OCI-LY3 (cell line): ENCODE results near the gene CHGA.

Source experiments
- H2AFZ ChIP-seq: fragments of 200-600, 300-600 bp; shearing (Covaris generic); 2 replicates; pipeline ENCODE4 v1.6.0; 2014; ENCODE audit warnings: antibody characterized with exemption, low read depth, low read length
- H3K27ac ChIP-seq: fragments of 200-600, 300-600 bp; sonication (generic); 2 replicates; pipeline ENCODE4 v1.5.1; 2014; ENCODE audit warnings: mild to moderate bottlenecking, low read length, moderate library complexity, mixed read lengths
- H3K27me3 ChIP-seq: fragments of 200-600, 300-600 bp; sonication (generic); 2 replicates; pipeline ENCODE4 v1.6.1; 2014; ENCODE audit warnings: low read depth, low read length, mixed read lengths
- H3K36me3 ChIP-seq: fragments of 200-600, 300-600 bp; sonication (generic); replicated peaks from 2 replicates; pipeline ENCODE3; 2014; ENCODE audit warnings: low read depth, low read length, mixed read lengths
- H3K4me1 ChIP-seq: fragments of 300-600, 200-600 bp; sonication (generic); 2 replicates; pipeline ENCODE4 v1.6.1; 2014; ENCODE audit warnings: low read length, mixed read lengths
- H3K4me2 ChIP-seq: fragments of 200-600, 300-600 bp; sonication (generic); 2 replicates; pipeline ENCODE4 v1.6.1; 2014; ENCODE audit warnings: low read length, mixed read lengths
- H3K4me3 ChIP-seq: fragments of 300-600, 200-600 bp; sonication (generic); 2 replicates; pipeline ENCODE4 v1.5.1; 2014; ENCODE audit warnings: antibody characterized with exemption, mild to moderate bottlenecking, low read length, moderate library complexity
- H3K79me2 ChIP-seq: fragments of 300-600, 200-600 bp; shearing (Covaris generic); 2 replicates; pipeline ENCODE4 v1.6.1; 2014; ENCODE audit warnings: mild to moderate bottlenecking, low read length, mixed read lengths
- H3K9ac ChIP-seq: fragments of 300-600, 200-600 bp; shearing (Covaris generic); 2 replicates; pipeline ENCODE4 v1.6.0; 2014; ENCODE audit warnings: mild to moderate bottlenecking, low read length, moderate library complexity
- H3K9me3 ChIP-seq: fragments of 200-600, 300-600 bp; shearing (Covaris generic); 2 replicates; pipeline ENCODE4 v1.6.1; 2014; ENCODE audit warnings: low read length, mixed read lengths; ENCODE audit not compliant: insufficient read depth
- H4K20me1 ChIP-seq: fragments of 200-600, 300-600 bp; sonication (generic); 2 replicates; pipeline ENCODE4 v1.6.1; 2016; ENCODE audit warnings: low read length, mixed read lengths; ENCODE audit not compliant: insufficient read depth
- EZH2phosphoT487 ChIP-seq: fragments of 200-600 bp; shearing (Covaris generic); IDR thresholded peaks from 2 replicates; pipeline ENCODE4 v1.6.1; 2018; ENCODE audit warnings: antibody characterized with exemption, mixed run types, low read depth
- TF ChIP-seq, protein P1 (sequence below): fragments of 200-600, 300-600 bp; sonication (generic); IDR thresholded peaks from 2 replicates; pipeline ENCODE4 v1.5.1; 2014; ENCODE audit warnings: antibody characterized with exemption, low read length, low read depth

The CHGA gene

DNA sequence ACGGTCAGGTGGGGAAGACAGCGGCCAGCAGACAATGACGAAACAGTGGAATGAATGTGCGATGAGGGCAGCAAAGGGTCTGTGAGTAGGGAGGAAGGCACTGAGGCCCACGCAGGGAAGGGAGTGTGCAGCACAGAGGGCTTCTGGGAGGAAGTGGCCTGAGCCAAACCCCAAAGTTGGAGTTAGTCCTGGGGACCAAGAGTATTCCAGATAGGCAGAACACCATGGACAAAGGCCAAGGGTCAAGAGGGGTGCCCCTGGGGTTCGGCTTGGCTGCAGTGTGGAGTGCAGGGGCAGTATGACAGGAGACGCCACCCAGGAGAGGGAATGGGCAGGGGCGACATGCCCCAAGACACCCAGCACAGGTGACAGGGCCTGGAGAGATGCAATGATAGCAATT, 58.8 kb downstream of the CHGA start:
- TF ChIP-seq EZH2phosphoT487: no peak
- TF ChIP-seq, protein P1, sequence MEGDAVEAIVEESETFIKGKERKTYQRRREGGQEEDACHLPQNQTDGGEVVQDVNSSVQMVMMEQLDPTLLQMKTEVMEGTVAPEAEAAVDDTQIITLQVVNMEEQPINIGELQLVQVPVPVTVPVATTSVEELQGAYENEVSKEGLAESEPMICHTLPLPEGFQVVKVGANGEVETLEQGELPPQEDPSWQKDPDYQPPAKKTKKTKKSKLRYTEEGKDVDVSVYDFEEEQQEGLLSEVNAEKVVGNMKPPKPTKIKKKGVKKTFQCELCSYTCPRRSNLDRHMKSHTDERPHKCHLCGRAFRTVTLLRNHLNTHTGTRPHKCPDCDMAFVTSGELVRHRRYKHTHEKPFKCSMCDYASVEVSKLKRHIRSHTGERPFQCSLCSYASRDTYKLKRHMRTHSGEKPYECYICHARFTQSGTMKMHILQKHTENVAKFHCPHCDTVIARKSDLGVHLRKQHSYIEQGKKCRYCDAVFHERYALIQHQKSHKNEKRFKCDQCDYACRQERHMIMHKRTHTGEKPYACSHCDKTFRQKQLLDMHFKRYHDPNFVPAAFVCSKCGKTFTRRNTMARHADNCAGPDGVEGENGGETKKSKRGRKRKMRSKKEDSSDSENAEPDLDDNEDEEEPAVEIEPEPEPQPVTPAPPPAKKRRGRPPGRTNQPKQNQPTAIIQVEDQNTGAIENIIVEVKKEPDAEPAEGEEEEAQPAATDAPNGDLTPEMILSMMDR: no peak
- no peak overlapping the region for H3K9ac ChIP-seq
- H4K20me1 ChIP-seq: no peaks in the 10 kb centered on the region
- H3K27ac ChIP-seq: no peak overlapping the region
- no peaks in the 10 kb centered on the region; the same call in 1 of the 2 replicates for H3K4me1 ChIP-seq
- peaks cover 22% of the 10 kb centered on the region for H3K36me3 ChIP-seq
- H3K9me3 ChIP-seq: peaks cover 23% of the 10 kb centered on the region
- H2AFZ ChIP-seq: no peak overlapping the region
- no peaks in the 10 kb centered on the region for H3K27me3 ChIP-seq
- no peaks in the 10 kb centered on the region for H3K79me2 ChIP-seq
- no peak overlapping the region for H3K4me3 ChIP-seq
- H3K4me2 ChIP-seq: no peak overlapping the region

DNA sequence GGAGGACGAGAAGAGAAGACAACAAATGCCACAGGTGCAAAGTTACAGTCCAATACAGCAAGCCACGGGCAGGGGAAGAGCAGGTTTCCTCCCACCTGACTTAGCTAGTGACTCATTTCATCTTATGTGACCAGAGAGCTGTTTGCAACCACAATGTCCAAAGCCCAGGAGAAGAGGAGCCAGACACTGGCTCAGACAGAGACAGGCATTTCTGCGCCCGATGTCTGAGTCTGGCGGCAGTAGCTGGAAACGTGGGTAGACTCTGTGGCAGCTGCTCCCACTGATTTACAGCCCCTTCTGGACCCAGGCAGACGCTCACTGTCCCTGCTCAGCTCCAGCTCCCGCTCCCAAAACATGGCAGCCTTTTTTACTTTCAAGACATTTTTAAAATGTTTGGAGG, 60.0 kb downstream of the CHGA start:
- Histone ChIP-seq H3K4me2 (no peak overlapping the region), H3K79me2 (no peaks in the 10 kb centered on the region), H3K4me3 (no peak overlapping the region), H2AFZ (no peak overlapping the region), H3K9ac (no peak overlapping the region), H3K27me3 (no peaks in the 10 kb centered on the region), H3K4me1 (no peaks in the 10 kb centered on the region; the same call in 1 of the 2 replicates), H3K27ac (no peak overlapping the region), H3K36me3 (peaks cover 16% of the 10 kb centered on the region), H3K9me3 (peaks cover 21% of the 10 kb centered on the region), H4K20me1 (no peaks in the 10 kb centered on the region)
- TF ChIP-seq, protein P1: no peak
- no peak for TF ChIP-seq EZH2phosphoT487

DNA sequence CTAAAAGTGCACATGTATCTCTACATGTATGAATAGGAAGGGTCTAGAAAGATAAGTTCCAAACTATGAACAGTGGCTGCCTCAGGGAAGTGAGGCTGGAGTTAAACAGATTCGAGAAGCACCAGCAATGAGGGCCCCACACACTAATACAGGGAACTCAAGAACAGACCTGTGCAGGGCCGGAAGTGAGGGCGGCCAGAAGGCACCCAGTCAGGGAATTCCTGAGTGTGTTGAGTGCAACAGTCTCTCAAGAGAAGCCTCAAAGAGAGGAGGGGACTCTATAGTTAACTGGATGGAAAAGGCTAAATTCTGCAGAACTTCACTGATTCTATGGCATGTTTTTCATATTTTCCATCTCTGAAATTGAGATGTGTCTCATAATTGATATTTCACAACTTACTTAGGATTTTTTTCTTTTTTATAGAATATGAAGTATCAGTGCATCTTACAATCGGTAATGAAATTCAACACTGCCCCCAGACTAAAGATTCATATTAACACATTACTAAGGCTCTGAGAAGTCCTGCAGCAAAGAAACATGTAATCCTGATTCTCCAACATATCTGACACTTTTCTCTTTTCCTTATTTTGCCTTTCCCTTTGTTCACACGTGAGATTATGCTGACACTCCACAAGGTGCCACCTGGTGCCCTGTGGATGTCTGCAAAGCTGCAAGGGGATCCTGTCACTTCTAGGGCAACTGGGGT, 61.3 kb downstream of the CHGA start:
- H3K27me3 ChIP-seq: no peaks in the 10 kb centered on the region
- no peak overlapping the region for H3K4me3 ChIP-seq
- no peaks in the 10 kb centered on the region; the same call in 1 of the 2 replicates for H3K4me1 ChIP-seq
- H3K4me2 ChIP-seq: no peak overlapping the region
- no peaks in the 10 kb centered on the region for H4K20me1 ChIP-seq
- H3K36me3 ChIP-seq: peaks cover 6% of the 10 kb centered on the region
- no peak for TF ChIP-seq EZH2phosphoT487
- TF ChIP-seq, protein P1: no peak
- no peak overlapping the region for H3K27ac ChIP-seq
- peaks cover 11% of the 10 kb centered on the region for H3K9me3 ChIP-seq
- no peaks in the 10 kb centered on the region for H3K79me2 ChIP-seq
- H2AFZ ChIP-seq: no peak overlapping the region
- H3K9ac ChIP-seq: no peak overlapping the region
